ENCODE data around the gene PRICKLE2.

- TF ChIP-seq CTCF (IDR thresholded peaks at IDR 0.05) (no peak), POLR2AphosphoS5 (IDR thresholded peaks at IDR 0.05) (no peak), EP300 (IDR thresholded peaks at IDR 0.05) (no peak), POLR2A (IDR thresholded peaks at IDR 0.05) (no peak)
Measured at GRCh38 chr3:64155328-64155727, 69.9 kb downstream of the PRICKLE2 start.

Measured in gastroesophageal sphincter (tissue), 3 donors.